NCI-H524 treated with DMSO at 0.1 percent for 48 hours (cell line): ENCODE data around the gene GHR.

ENCODE experiments used
- DNase-seq: peaks from one replicate; lab custom pipeline; 2025; lab: John Stamatoyannopoulos, UW

Gene GHR

GRCh38 chr5:42516282-42517042 is 93.2 kb downstream of the GHR start:
- DNase-seq, result no peak

- no peak for DNase-seq
Measured at GRCh38 chr5:42517164-42517563, 93.9 kb downstream of the GHR start.

- no peak for DNase-seq
Measured at GRCh38 chr5:42518595-42519221, 95.5 kb downstream of the GHR start.

GRCh38 chr5:42520203-42520602 is 97.0 kb downstream of the GHR start:
- DNase-seq, result no peak

GRCh38 chr5:42520957-42521356 is 97.7 kb downstream of the GHR start:
- no peak for DNase-seq

GRCh38 chr5:42521406-42521805 is 98.2 kb downstream of the GHR start:
- no peak for DNase-seq

GRCh38 chr5:42522783-42523182 is 99.5 kb downstream of the GHR start:
- no peak for DNase-seq

- no peak for DNase-seq
Measured at GRCh38 chr5:42526179-42526578, 102.9 kb downstream of the GHR start.

- DNase-seq, result no peak
Measured at GRCh38 chr5:42531611-42532010, 108.4 kb downstream of the GHR start.

GRCh38 chr5:42542106-42542505 is 118.9 kb downstream of the GHR start:
- DNase-seq, result no peak

- DNase-seq, result no peak
Measured at GRCh38 chr5:42543774-42544173, 120.5 kb downstream of the GHR start.

GRCh38 chr5:42545038-42545437 is 121.8 kb downstream of the GHR start:
- no peak for DNase-seq

GRCh38 chr5:42547141-42547540 is 123.9 kb downstream of the GHR start:
- DNase-seq, result no peak

GRCh38 chr5:42547894-42548293 is 124.7 kb downstream of the GHR start:
- DNase-seq, result no peak

- DNase-seq, result no peak
Measured at GRCh38 chr5:42552597-42552996, 129.4 kb downstream of the GHR start.

- no peak for DNase-seq
Measured at GRCh38 chr5:42553461-42553860, 130.2 kb downstream of the GHR start.

- no peak for DNase-seq
Measured at GRCh38 chr5:42555010-42555409, 131.8 kb downstream of the GHR start.

- no peak for DNase-seq
Measured at GRCh38 chr5:42555797-42556196, 132.6 kb downstream of the GHR start.

- no peak for DNase-seq
Measured at GRCh38 chr5:42557689-42558088, 134.4 kb downstream of the GHR start.

GRCh38 chr5:42561656-42562055 is 138.4 kb downstream of the GHR start:
- DNase-seq, result no peak

GRCh38 chr5:42564689-42565356 is 141.6 kb downstream of the GHR start:
- DNase-seq, result no peak

- DNase-seq, result no peak
Measured at GRCh38 chr5:42566652-42567295, 143.5 kb downstream of the GHR start.

GRCh38 chr5:42569325-42569724 is 146.1 kb downstream of the GHR start:
- no peak for DNase-seq
